GM10248 (cell line): Measurements from ENCODE around the gene USP46.

ENCODE experiments used
- CTCF ChIA-PET: fragments of 300-600 bp; sonication (Branson Sonifier 250); formaldehyde crosslinking; extraction: SDS; loops from one replicate; lab custom pipeline; 2021; ENCODE audit warnings: antibody characterized with exemption; lab: Yijun Ruan, JAX
- POLR2A ChIA-PET: fragments of 350-650 bp; sonication (Branson Sonifier 250); formaldehyde crosslinking; extraction: SDS; loops from one replicate; lab custom pipeline; 2020; ENCODE audit warnings: antibody characterized with exemption; lab: Yijun Ruan, JAX
- DNase-seq: peaks from one replicate; pipeline ENCODE4 v3.0.0; 2012; ENCODE audit errors: extremely low spot score
- TF ChIP-seq, protein P1 (sequence below): IDR thresholded peaks from 2 replicates; pipeline ENCODE4 v1.5.1; 2012; ENCODE audit warnings: mild to moderate bottlenecking, low read depth; ENCODE audit errors: extremely low read depth, missing control alignments, control extremely low read depth

The USP46 gene

DNA sequence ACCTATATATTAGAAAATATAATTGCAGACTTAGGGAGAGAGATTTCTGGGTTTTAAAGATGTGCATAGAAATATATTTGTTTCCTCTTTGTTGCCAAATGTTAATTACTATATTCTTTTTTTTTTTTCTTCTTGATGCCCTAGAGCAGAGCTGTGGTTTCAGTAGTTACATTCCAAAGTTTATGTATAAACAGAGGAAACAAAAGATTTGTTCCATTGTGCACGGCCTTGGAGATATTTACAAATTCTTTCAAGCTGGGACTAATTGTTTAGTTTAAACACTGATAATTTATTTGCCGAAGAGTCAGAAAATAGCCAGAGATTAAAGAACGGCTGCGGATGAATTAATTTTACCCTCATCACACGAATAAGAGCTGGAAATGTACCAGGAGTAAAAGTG, 85.1 kb downstream of the USP46 start:
- ChIA-PET CTCF (interaction anchor here (0.7 kb wide), 2 partner anchors 14 to 408 kb away, joined by 3 read pairs; no protein-coding TSS in a partner anchor), POLR2A (no interaction called here)
- no peak for DNase-seq
- TF ChIP-seq, protein P1, sequence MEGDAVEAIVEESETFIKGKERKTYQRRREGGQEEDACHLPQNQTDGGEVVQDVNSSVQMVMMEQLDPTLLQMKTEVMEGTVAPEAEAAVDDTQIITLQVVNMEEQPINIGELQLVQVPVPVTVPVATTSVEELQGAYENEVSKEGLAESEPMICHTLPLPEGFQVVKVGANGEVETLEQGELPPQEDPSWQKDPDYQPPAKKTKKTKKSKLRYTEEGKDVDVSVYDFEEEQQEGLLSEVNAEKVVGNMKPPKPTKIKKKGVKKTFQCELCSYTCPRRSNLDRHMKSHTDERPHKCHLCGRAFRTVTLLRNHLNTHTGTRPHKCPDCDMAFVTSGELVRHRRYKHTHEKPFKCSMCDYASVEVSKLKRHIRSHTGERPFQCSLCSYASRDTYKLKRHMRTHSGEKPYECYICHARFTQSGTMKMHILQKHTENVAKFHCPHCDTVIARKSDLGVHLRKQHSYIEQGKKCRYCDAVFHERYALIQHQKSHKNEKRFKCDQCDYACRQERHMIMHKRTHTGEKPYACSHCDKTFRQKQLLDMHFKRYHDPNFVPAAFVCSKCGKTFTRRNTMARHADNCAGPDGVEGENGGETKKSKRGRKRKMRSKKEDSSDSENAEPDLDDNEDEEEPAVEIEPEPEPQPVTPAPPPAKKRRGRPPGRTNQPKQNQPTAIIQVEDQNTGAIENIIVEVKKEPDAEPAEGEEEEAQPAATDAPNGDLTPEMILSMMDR = no peak

DNA sequence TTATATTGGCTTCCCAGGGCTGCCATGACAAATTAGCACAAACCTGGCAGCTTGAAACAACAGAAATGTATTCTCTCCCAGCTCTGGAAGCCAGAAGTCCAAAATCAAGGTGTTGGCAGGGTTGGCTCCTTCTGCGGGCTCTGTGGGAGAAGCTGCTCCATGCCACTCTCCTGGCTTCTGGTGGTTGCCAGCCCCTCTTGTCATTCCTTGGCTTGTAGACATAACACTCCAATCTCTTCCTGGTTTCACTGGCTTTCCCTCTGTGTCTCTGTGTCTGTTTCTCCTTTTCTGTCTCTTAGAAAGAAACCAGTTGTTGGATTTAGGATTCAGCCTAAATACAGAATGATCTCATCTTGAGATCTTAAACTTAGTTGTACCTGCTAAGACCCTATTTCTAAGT, 85.5 kb downstream of the USP46 start:
- ChIA-PET CTCF (no interaction called here), POLR2A (no interaction called here)
- TF ChIP-seq, protein P1 = no peak
- no peak for DNase-seq

- DNase-seq = no peak
- TF ChIP-seq, protein P1 = no peak
- ChIA-PET CTCF (interaction anchor here (2.2 kb wide), 1 partner anchor 9 kb away, joined by 6 read pairs; no protein-coding TSS in a partner anchor), POLR2A (no interaction called here)
These were observed 86.1 kb downstream of the USP46 start for GRCh38 chr4:52572936-52573485.

DNA sequence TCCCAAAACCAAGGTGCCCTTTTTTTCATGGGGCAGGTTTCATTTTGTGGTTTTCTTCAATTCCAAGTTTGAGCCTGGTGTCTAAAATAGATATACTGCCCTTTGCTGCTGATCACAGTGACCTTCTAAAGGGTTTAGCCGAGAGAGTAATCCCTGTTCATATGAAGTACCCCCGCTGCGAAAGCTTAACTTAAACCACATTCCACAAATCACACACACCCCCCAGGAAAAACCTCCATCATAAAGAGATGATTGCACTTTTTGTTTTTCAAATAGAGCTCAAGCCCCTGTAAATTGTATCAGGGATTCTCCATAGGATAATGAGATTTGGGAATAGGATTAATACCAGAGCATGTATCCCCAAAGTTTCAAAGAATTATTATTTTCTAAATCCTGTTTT, 90.8 kb downstream of the USP46 start:
- TF ChIP-seq, protein P1 = no peak
- ChIA-PET POLR2A (no interaction called here), CTCF (interaction anchor here (1.0 to 1.5 kb wide), 3 partner anchors 12 to 415 kb away, joined by 3 to 5 read pairs (median 3); no protein-coding TSS in a partner anchor)
- no peak for DNase-seq

- no peak for DNase-seq
- ChIA-PET CTCF (interaction anchor here (1.3 to 1.5 kb wide), 2 partner anchors 21 to 1667 kb away, joined by 3 read pairs; no protein-coding TSS in a partner anchor), POLR2A (no interaction called here)
- TF ChIP-seq, protein P1 = no peak
These were observed 92.7 kb downstream of the USP46 start for GRCh38 chr4:52566136-52567031.

DNA sequence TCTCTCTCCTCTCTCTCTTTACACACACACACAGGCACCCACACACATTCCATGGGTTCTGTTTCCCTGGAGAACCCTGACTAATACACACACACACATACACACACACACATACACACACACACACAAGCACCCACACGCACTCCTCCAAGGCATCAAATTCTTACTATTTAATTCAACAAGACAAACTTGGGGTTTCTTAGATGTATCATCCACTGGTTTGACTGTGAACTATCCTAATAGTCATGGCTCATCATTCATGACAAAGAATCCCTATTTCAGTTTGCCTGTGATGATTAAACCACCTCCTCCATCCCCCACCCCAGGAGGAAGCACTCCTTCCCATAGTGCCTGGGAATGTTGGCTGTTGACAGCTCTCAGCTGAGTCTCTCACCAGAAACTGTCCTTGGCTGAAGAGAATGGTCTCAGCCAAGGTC, 98.2 kb downstream of the USP46 start:
- TF ChIP-seq, protein P1 = no peak
- CTCF ChIA-PET = no interaction called here
- no peak for DNase-seq
- POLR2A ChIA-PET = no interaction called here
